AG08396 (cell line): ENCODE measurements around the gene DMRT1.
A peak's percentile ranks its signal among the peaks of the same experiment; 100 is the strongest.
"Not testable (repeated sequence)": the region's sequence is repeated elsewhere in the genome, so short reads cannot be mapped to it uniquely, and the experiment has no call there.

ENCODE experiments used
- DNase-seq: peaks from one replicate; pipeline ENCODE4 v3.0.0; 2012; ENCODE audit warnings: low spot score, mixed read lengths

The DMRT1 gene

DNA sequence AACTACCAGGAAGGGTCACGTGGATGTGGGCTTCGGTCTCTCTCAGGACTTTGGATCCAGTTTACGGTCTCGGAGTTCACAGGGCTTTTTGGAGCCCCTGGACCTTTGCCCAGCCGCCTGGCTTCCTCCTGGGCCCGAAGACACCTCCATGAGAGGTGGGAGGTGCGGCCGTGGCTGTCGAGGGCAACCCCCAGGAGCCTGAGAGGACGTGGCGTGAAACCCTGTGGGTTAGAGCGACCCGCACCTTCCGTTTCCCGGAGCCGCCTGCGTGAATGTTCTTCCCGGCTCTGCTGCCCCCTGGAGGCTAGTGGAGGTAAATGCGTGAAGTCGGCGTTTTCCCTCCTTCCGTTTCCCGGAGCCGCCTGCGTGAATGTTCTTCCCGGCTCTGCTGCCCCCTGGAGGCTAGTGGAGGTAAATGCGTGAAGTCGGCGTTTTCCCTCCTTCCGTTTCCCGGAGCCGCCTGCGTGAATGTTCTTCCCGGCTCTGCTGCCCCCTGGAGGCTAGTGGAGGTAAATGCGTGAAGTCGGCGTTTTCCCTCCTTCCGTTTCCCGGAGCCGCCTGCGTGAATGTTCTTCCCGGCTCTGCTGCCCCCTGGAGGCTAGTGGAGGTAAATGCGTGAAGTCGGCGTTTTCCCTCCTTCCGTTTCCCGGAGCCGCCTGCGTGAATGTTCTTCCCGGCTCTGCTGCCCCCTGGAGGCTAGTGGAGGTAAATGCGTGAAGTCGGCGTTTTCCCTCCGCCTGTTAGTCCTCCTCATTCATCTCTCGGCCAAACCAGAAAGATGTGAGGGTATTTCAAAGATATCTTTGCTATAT, 157.0 kb downstream of the DMRT1 start:
- DNase-seq: not testable (repeated sequence)

GRCh38 chr9:1001838-1002237, 160.3 kb downstream of the DMRT1 start:
- no peak for DNase-seq

DNA sequence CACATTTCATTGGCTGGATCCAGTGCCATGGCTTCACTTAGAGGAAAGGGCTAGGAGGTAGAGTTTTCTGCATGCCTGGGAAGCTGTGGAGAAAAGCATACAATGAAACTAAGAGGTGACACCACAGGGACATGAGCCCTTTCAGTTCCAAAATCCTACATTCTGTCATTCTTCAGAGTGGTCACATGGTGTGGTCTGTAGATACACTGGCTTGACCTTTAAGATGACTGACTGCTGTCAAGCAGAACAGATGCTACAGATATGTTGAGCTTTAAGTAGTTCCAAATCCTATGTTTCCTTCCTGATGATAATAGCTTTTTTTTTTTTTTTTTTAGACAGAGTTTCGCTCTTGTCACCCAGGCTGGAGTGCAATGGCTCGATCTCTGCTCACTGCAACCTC, 161.2 kb downstream of the DMRT1 start:
- no peak for DNase-seq

DNA sequence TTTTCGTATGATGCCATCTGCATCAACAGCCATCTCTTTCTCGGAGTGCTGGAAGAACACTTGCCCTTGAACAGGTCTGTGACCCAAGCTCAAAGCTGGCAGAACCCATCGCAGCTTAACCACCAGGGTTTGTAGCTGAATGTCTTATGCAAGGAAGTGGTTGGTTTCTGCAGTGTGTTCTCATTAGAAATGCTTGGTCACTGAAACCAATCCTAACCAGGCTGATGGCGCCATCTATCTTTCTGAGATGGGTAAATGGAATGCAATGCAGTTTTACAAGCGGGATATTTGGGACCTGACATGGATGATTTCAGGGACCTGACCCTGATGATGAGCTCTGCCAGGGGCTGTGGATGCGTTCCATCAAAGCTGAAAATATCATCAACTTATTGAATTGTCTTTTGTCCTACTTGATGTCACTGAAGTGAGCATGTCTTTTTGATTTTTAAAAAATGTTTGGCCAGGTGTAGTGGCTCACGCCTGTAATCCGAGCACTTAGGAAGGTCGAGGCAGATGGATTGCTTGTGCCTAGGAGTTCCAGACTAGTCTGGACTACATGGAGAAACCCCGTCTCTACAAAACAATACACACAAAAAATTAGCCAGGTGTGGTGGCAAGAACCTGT, 163.7 kb downstream of the DMRT1 start:
- peak; percentile 64 for DNase-seq

- no peak for DNase-seq
Observed at GRCh38 chr9:1007312-1007711, 165.8 kb downstream of the DMRT1 start.

DNA sequence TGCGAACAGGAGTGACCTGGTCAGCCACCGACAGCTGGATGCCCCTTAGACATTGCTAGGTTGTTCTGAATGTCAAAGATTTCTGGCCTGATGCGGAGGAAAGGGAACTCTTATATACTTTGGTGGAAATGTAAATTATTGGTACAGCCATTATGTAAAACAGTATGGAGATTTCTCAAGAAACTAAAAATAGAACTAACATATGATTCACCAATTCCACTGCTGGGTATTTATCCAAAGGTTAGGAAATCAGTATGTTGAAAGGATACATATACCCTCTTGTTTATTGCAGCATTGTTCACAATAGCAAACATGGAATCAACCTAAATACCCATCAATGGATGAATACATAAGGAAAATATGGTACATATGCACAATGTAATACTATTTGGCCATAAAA, 166.7 kb downstream of the DMRT1 start:
- no peak for DNase-seq

DNA sequence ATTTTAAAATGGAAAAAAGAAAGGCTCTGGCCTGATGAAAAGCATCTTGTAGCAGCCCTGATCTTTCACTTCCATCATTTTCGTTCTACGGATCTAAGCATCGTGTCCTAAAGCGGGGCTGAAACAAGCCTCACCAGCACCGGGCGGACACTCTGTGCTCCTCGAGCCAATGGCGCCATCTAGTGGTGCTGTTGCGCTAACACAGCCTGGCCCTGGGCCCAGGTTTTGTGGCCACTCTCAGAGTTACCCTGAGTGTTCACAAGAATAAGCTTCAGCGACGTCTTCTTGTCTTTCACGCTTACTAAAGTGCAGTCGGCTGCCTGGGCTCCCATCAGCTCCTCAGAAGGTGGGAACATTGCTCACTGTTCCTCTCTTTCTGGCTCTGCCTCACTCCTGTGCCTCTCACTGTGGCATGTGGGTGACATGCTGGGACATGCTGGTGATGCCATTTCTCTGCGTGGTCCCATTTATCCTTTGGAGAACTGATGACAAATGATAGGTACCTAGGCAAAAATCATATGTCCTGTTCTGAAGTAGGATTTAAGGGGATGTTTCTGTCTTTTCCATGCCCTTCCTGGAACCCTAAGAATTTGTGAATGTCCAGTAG, 167.7 kb downstream of the DMRT1 start:
- peak; percentile 80 for DNase-seq

GRCh38 chr9:1013021-1013420, 171.5 kb downstream of the DMRT1 start:
- no peak for DNase-seq

DNA sequence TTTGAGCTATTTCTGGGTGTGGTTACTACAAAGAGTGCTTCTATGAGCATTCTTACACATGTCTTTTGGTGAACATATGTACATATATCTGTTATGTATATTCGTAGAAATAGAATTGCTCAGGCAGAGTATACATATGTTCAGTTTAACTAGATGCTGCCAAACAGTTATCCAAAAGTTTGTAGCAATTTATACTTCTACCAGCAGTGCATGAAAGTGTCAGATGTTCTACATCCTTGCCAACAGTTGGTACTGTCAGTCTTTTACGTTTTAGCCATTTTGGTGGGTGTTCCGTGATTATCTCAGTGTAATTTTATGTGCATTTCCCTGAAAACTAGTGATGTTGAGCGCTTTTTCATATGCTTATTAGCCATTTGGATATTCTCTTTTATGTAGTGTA, 172.7 kb downstream of the DMRT1 start:
- DNase-seq: no peak

DNA sequence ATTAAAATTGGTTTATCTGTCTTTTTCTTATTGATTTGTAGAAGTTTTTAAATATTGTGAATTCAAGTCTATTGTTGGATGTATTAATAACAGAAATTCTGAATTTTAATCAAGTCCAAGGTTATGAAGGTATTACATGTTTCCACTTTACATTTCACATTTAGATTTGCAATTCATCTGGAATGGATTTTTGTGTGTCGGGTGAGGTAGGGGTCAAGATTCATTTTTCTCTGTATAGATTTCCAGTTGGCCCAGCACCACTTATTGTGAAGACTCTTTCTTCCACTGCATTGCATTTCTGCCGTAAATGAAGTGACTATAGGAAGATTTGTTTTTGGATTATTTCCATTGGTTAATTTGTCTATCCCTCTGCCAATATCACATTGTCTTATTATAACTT, 173.1 kb downstream of the DMRT1 start:
- DNase-seq: no peak

GRCh38 chr9:1018121-1018520, 176.6 kb downstream of the DMRT1 start:
- DNase-seq: no peak
